CD4-positive, CD25-positive, alpha-beta regulatory T cell (primary cell): ENCODE measurements around the gene NFIB. TPM values are rescaled to one million over a fixed set of nuclear protein-coding genes. Genes with fewer than 3 reads are reported as not detected.

Experiments
- ATAC-seq, 2 donors: fragments of 150-1000 bp; cut with Tn5 transposase; one replicate each; pipeline ENCODE4 v1.10.0; 2021; ENCODE audit warnings: low read depth in 2 of 2, moderate number of reproducible peaks in 2 of 2, moderate library complexity in 1 of 2
- DNase-seq, 3 donors: peaks; one replicate each; pipeline versions ENCODE4 v3.0.0 to v3.0.0-alpha.2; 2012 to 2022; ENCODE audit warnings: mixed read lengths in 1 of 3
- H3K27ac ChIP-seq: one replicate; pipeline ENCODE4 v1.7.0; 2013; ENCODE audit warnings: mild to moderate bottlenecking, low read length; ENCODE audit not compliant: insufficient read depth, poor library complexity, severe bottlenecking
- H3K27me3 ChIP-seq: one replicate; pipeline ENCODE4 v1.7.0; 2013; ENCODE audit warnings: low read length; ENCODE audit not compliant: control insufficient read depth, insufficient read depth
- H3K36me3 ChIP-seq: one replicate; pipeline ENCODE4 v1.7.0; 2013; ENCODE audit warnings: mild to moderate bottlenecking, low read length, moderate library complexity; ENCODE audit not compliant: control insufficient read depth, insufficient read depth
- H3K4me1 ChIP-seq: 2 replicates; pipeline ENCODE4 v1.7.0; 2013; ENCODE audit warnings: mild to moderate bottlenecking, low read length; ENCODE audit not compliant: insufficient read depth, control insufficient read depth, poor library complexity, severe bottlenecking
- H3K4me3 ChIP-seq: one replicate; pipeline ENCODE4 v1.7.0; 2013; ENCODE audit warnings: low read depth, mild to moderate bottlenecking, low read length, moderate library complexity
- H3K9me3 ChIP-seq, 2 experiments: 1 replicate in 1 of 2; 2 replicates in 1 of 2; pipeline ENCODE4 v1.7.0; 2013; ENCODE audit warnings: low read length in 2 of 2, mild to moderate bottlenecking in 1 of 2, moderate library complexity in 1 of 2; ENCODE audit not compliant: control insufficient read depth in 2 of 2
- H3K27ac Mint-ChIP-seq, 3 donors: one replicate each; pipeline ENCODE4 v1.8.0; 2020 to 2022; ENCODE audit warnings: mild to moderate bottlenecking in 3 of 3, mixed read lengths in 3 of 3, moderate library complexity in 2 of 3
- H3K27me3 Mint-ChIP-seq: one replicate; pipeline ENCODE4 v1.8.0; 2022; ENCODE audit warnings: mild to moderate bottlenecking, mixed read lengths
- H3K36me3 Mint-ChIP-seq: one replicate; pipeline ENCODE4 v1.8.0; 2020; ENCODE audit warnings: mixed read lengths
- H3K4me1 Mint-ChIP-seq, 4 donors: one replicate each; pipeline ENCODE4 v1.8.0; 2020 to 2022; ENCODE audit warnings: mixed read lengths in 4 of 4, mild to moderate bottlenecking in 1 of 4
- H3K4me3 Mint-ChIP-seq, 4 donors: one replicate each; pipeline ENCODE4 v1.8.0; 2020 to 2022; ENCODE audit warnings: mild to moderate bottlenecking in 4 of 4, mixed read lengths in 4 of 4, moderate library complexity in 3 of 4
- H3K9me3 Mint-ChIP-seq, 7 donors: one replicate each; pipeline ENCODE4 v1.8.0; 2020 to 2022; ENCODE audit warnings: mixed read lengths in 7 of 7, mild to moderate bottlenecking in 3 of 7, moderate library complexity in 2 of 7
- polyA plus RNA-seq, 4 donors: library from polyadenylated mRNA; unstranded; fragments of 300-500 nt; fragmentation: Illumina TruSeq; gene quantifications; one replicate each; pipeline ENCODE4 v1.2.3, GENCODE V29; 2021
- total RNA-seq: library from RNA; stranded (reverse); gene quantifications from one replicate; pipeline ENCODE4 v1.2.3, GENCODE V29; 2022

The NFIB gene
- total and polyA plus RNA-seq, 5 donors from 2014 or later = 0.20 TPM; not detected in 4

- DNase-seq (no peak), ATAC-seq (no peak)
- H3K4me1 Mint-ChIP-seq = no peaks in the 10 kb centered on the region
- H3K4me1 ChIP-seq = no peaks in the 10 kb centered on the region
- H3K4me3 ChIP-seq = no peak overlapping the region
- H3K27me3 ChIP-seq = no peaks in the 10 kb centered on the region
- no peak overlapping the region for H3K27ac ChIP-seq
- H3K9me3 Mint-ChIP-seq = peaks cover 0 to 11% (median 0%) of the 10 kb centered on the region in 7 donors
- no peaks in the 10 kb centered on the region for H3K36me3 Mint-ChIP-seq
- no peaks in the 10 kb centered on the region for H3K36me3 ChIP-seq
- no peak overlapping the region for H3K27ac Mint-ChIP-seq
- no peaks in the 10 kb centered on the region for H3K9me3 ChIP-seq
- H3K4me3 Mint-ChIP-seq = no peak overlapping the region
- no peaks in the 10 kb centered on the region for H3K27me3 Mint-ChIP-seq
These were observed 270.5 kb downstream of the NFIB start for GRCh38 chr9:14043483-14043882.

DNA sequence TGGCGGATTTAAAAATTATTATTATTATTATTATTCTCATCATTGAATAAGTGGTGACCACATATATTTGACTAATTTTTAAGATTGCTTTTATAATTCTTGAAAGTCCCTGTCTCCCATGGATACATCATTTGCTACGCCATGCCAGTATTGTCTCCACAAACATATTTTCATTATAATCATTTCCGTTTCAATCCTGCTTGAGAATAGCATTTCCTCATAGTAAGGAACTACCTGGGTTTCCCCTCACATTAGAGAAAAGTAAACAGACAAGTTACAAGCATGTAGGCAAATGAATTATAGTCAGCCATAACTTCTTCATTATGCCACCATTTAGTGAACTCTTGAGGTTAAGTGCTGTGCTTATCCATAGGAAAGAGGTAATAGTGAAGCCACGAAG is 276.6 kb downstream of the NFIB start:
- Histone ChIP-seq H3K27ac (no peak overlapping the region), H3K4me3 (no peak overlapping the region), H3K9me3 (no peaks in the 10 kb centered on the region), H3K27me3 (no peaks in the 10 kb centered on the region), H3K36me3 (no peaks in the 10 kb centered on the region), H3K4me1 (no peaks in the 10 kb centered on the region)
- Mint-ChIP-seq H3K27ac (no peak overlapping the region), H3K36me3 (no peaks in the 10 kb centered on the region), H3K4me1 (no peaks in the 10 kb centered on the region), H3K9me3 (peaks cover 0 to 7% (median 2%) of the 10 kb centered on the region in 7 donors), H3K27me3 (no peaks in the 10 kb centered on the region), H3K4me3 (no peak overlapping the region)
- ATAC-seq (no peak), DNase-seq (no peak)

- Histone ChIP-seq H3K4me3 (no peak overlapping the region), H3K36me3 (no peaks in the 10 kb centered on the region), H3K27ac (no peak overlapping the region), H3K27me3 (no peaks in the 10 kb centered on the region), H3K4me1 (no peaks in the 10 kb centered on the region), H3K9me3 (no peaks in the 10 kb centered on the region)
- Mint-ChIP-seq H3K9me3 (peaks cover 0 to 5% (median 2%) of the 10 kb centered on the region in 7 donors), H3K27me3 (no peaks in the 10 kb centered on the region), H3K4me1 (no peaks in the 10 kb centered on the region), H3K36me3 (no peaks in the 10 kb centered on the region), H3K27ac (no peak overlapping the region), H3K4me3 (no peak overlapping the region)
- ATAC-seq = no peak
- no peak for DNase-seq
These were observed 280.9 kb downstream of the NFIB start for GRCh38 chr9:14033067-14033466.
